AG09319 (cell line): Measurements from ENCODE around the gene AGTR1.

Source experiments
- DNase-seq: peaks from one replicate; pipeline ENCODE4 v3.0.0-alpha.2; 2010; ENCODE audit warnings: low read depth; ENCODE audit errors: extremely low read depth
- CTCF ChIP-seq: IDR thresholded peaks from 2 replicates; pipeline ENCODE4 v1.5.1; 2011; ENCODE audit warnings: low read depth, mild to moderate bottlenecking, inconsistent platforms, low read length, moderate library complexity

The AGTR1 gene

DNA sequence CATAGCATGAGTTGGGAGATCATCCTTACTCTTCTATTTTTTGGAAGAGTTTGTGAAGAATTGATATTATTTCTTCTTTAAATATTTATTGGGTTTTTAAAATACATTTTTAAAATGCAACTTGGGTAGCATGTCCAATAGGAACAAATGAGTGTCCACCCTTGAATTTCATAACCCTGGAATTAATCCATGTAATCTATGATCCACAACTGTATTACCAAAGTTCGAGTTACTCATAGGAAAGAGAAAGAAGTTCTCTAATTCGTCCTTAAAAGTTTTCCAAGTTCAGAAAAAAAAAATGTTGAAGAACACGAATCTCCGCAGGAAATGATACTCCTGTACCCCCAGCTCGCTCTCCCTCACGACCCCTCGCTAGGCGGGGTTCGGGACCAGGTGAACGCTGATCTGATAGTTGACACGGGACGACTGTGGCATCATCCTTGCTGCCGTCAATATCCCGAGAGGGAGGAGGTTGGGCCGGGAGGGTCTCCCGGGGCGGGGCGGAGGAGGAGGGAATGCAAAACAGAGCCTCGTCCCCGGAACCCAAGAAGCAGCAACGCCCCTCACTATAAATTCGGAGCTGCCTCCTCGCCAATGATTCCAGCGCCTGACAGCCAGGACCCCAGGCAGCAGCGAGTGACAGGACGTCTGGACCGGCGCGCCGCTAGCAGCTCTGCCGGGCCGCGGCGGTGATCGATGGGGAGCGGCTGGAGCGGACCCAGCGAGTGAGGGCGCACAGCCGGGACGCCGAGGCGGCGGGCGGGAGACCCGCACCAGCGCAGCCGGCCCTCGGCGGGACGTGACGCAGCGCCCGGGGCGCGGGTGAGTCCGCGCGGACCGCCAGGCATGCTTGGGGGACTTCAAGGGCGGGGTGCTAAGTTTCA, at the start of gene AGTR1:
AGTR1 (plus strand) TSS at position 598 of the 884 bp plus-strand sequence. CDS start 43,133 bp downstream, outside the sequence.
- no peak for DNase-seq
- TF ChIP-seq CTCF = no peak

GRCh38 chr3:148648685-148649352, 48.9 kb upstream of the AGTR1 start:
- DNase-seq = peak; percentile 10
- no peak for TF ChIP-seq CTCF

GRCh38 chr3:148651549-148651948, 46.2 kb upstream of the AGTR1 start:
- DNase-seq = no peak
- TF ChIP-seq CTCF = no peak

- no peak for TF ChIP-seq CTCF
- no peak for DNase-seq
Observed at GRCh38 chr3:148654433-148654832, 43.3 kb upstream of the AGTR1 start.

- no peak for DNase-seq
- no peak for TF ChIP-seq CTCF
Observed at GRCh38 chr3:148657470-148657869, 40.2 kb upstream of the AGTR1 start.

DNA sequence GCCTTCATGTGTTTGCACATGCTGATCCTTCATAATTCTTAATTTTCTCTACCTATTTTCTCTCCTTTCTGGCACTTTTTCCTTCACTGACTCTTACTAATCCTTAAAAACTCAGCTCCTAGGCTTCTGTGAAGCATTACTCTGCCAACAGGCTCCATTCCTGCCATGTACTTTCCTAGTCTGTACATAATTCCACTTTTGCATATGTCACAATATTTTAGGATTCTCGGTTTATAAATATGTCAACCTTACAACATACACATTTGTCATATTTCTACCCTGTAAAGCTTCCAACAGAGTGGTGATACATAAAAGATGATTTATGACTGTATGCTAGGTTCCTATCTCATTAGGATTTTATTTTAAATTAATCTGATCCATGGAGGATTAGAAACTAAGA, 38.2 kb upstream of the AGTR1 start:
- no peak for DNase-seq
- TF ChIP-seq CTCF = no peak

DNA sequence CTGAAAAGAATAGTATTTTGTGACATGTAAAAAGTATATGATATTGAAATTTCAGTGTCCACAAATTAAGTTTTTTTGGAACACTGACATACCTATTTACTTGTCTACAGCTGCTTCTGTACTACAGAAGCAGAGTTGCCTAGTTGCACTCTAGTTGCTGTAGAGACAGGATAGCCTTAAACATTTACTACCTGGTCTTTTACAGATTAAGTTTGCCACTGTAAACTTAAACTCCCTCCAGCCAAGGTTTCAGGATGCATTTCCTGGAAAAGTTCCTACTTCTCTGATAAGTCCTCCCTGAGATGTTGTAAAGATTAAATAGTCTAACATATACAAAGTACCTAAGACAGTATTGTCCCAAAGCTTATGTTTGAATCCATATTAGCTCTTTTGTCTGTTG, 17.4 kb upstream of the AGTR1 start:
- no peak for DNase-seq
- TF ChIP-seq CTCF = no peak
